DMS 273 (cell line): ENCODE results near the gene PHACTR3.
A peak's percentile ranks its signal among the peaks of the same experiment; 100 is the strongest.

Source experiments
- DNase-seq: peaks from one replicate; lab custom pipeline; 2025; ENCODE audit not compliant: unreplicated experiment; lab: John Stamatoyannopoulos, UW

PHACTR3 gene

DNA sequence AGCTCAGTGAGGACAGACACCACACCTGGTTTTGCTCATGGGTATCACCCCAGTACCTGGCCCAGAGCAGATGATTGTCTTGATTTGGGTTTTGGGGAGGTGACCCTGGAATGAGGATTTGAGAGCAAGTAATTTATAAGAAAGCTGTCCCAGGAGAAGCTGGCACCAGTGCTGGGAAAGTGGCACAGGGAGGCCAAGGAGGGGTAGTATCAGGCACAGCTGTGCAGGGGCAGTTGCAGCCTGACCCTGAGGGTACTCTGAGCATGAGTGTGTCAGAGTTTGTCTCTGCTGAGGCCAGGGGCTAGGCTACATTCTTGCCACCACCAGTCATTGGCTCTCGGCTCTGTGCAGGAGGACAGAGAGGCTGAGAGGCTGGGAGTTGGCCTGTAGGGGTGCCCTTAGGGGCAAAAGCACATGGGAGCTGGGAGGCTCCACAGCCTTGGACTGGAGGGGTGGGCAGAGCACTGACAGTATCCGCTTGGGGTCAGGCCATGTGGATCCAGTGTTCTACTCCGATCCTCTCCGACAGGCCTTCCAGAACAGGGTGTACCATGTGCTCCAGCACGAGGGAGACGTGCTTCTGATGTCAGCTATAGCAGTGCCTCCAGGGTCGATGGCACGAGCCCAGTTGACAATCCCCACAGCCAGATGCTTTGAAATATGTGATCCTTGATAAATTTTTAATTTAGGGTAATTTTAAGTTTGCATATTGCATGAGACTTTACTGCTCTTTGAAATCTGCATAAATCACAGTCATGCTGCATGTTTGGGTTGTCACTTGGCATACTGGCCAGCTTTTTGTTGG lies 121.3 kb downstream of the PHACTR3 start:
- no peak for DNase-seq

DNA sequence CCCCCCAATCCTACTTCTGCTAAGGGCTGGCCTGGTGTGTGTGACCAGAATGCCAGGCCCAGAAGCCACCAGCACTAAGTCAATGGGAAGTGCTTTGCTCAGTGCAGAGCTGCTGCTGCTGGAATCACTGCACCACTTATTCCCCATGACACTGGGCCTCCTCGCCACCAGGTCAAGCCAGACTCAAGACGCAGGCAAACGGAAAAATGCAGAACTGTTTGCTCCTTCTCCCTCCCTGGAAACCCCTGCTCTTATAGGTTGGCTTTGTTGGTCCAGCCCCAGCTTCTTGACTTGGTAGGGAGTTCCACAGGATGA lies 121.9 kb downstream of the PHACTR3 start:
- no peak for DNase-seq

DNA sequence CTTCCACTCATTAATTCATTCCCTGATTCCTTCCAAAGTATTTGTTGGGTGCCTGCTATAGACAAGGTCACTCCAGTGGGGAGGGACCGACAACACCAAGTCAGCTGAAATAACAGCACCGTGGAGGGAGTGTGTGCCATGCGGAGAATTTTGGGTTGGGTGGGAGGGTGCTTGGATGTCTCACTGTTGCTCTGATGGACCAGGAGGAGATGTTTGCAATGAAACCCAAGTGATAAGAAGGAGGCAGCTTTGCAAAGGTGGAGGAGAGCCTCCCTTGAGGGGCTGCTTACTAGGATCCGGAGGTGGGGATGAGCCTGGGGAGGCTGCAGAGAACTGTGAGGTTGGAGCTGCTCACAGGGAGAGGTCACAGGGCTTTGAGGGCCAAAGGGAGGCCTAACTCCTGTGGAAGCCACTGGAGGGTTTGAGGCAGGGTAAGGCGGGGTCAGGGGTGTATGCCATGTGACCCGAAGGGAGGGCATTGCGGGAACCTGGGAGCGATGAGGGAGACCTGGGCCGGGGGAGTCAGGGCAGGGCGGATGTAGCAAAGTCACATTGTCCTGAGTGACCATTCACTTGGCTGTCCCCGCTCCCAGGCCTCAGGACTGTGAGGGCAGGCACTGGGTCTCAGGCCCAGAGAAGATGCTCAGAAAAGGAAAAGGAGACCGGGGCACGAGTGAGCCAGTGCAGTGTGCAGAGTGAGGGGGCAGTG lies 124.5 kb downstream of the PHACTR3 start:
- DNase-seq, result no peak

DNA sequence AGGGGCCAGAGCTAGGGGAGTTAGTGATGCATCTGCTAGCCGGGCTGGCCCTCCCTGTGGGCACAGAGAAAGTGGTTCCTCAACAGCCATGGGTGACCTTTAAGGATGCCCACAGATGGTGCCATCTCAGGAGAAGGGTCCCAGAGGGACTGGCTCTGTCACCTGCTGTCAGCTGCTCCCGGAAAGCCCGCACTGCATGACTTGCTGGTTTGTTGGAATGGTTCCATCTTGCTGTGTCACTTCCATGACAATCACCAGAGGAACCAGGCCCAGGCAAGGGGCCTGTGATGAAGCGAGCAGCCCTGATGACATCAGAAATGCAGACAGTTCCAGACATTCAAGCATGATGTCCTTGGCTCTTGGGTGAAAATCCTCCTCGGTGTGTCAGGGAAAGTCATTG lies 125.2 kb downstream of the PHACTR3 start:
- no peak for DNase-seq

DNA sequence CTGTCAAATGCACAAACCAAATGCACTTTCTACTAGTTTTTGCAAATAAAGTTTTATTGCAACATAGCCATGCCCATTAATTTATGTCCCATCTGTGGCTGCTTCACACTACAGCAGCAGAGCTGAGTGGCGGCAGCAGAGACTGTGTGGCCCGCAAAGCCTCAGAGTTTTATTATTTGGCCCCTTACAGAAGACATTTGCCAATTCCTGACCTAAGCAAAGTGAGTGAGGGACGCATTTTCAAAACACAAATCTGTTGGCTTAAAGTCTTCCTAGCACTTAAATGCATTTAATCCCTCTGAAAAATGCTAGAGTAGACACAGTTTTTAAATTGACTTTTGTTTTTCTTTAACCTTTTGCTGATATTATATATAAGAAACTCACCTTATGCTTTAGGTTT lies 126.4 kb downstream of the PHACTR3 start:
- no peak for DNase-seq

DNA sequence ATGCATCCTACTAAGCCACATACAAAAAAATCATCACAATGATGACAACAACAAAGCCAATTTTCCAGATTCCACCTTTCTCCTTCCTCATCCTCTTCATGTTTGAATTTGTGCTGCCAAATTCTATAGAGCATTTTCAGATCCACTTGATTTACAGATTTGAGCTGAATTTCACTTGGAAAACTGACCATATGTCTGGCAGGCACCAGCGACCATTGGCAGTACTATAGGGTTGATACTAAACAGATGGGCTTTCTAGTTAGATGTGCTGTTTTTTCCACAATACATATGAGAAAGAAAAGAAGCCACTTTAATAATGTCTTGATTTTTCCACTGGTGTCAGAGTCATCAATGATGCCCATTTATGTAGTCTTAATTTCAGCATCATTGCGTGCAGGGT lies 127.0 kb downstream of the PHACTR3 start:
- no peak for DNase-seq

DNA sequence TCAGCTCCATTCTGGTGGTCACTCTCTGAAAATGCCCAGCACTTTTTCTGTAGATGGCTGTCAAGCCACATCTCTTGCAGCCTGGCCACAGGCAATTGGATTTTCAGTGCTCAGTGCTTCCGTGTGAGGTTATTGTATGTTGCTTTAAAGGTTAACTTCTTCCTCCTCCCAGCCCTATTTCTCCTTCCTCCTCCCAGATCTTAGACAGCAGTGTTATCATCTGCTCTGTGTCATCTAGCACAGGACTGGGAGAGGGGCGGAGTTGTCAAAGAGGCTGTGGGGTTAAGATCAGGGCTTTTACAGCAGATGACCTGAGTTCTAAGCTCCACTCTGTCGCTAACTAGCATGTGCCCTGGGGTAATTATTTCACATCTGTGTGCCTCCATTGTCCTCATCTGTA lies 129.0 kb downstream of the PHACTR3 start:
- DNase-seq, result no peak

DNA sequence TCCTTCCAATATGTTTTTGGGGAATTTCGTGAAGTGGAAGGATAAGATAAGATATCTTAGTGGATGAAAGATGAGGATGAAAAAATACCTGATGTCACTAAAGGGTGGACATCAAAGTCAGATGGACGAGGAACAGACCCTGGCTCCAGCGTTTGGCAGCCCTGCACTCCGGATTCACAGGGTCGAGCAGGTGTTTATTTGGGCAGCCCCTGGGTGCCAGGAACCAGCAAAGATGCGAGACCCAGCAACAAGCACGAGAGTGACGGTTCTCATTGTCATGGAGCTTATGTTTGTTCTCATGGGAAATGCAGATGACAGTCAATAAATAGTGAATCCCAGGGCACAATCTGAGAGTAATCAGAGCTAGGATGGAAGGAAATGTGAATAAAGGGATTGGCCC lies 131.1 kb downstream of the PHACTR3 start:
- no peak for DNase-seq

DNA sequence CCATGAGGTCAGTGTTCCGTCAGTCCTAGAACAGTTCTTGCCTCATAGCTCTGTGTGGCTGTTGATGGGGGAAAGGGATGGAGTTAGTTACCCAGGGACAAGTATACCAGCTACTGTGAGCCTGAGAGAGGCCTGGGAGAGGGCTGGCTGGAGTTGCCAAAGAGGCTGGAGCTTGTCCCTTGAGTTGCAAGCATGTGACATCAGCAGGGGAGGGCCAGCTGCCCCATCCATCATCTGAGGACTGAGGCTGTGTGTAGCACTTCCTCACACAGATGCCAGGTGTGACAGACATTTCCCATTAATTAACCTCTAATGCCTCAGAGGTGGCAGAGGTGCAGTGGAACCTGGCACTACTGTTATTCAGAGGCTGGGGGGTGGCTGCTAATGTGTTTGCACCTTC lies 131.6 kb downstream of the PHACTR3 start:
- DNase-seq, result peak; percentile 9

DNA sequence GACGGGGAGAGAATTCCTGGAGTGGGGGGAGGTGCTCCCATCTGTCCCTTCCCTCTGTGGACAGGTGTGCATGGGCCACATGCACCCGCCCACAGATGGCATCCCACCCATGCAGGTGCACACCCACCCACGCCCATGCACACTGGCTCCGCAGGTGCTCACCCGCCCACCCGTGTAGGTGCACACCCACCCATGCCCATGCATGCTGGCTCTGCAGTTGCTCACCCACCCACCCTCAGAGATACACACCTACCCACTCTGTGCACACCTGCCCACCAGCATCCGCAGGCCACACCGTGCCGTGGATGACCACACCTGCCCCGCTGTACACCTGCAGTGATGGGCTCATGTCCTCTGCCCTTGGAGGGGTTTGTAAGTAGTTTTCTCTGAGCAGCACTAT lies 132.0 kb downstream of the PHACTR3 start:
- DNase-seq, result no peak

DNA sequence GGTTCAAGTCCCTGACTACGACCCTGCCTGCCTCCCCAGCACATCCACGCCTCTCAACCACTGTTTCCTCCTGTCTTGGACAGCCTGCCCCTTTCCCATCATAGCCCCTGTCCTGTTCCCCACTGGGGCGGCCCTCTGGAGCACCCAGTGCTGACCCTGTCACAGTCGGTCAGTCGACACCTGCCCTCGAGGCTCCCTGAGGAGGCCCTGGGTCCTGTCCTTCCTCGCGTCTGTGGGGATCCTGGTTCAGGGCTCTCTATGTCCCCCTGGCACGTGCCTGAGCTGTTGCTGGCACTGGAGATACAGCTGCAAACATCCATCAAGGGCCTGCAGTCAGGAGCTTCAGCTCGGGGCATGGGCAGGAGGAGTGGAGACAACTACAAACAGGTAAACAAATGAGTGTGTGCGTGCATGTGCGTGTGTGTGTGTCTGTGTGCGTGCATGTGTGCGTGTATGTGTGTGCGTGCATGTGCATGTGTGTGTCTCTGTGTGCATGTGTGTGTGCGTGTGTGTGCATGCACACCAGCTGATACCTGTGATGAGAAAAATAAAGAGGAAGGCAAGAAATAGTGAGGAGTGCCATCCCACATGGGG lies 132.8 kb downstream of the PHACTR3 start:
- no peak for DNase-seq

DNA sequence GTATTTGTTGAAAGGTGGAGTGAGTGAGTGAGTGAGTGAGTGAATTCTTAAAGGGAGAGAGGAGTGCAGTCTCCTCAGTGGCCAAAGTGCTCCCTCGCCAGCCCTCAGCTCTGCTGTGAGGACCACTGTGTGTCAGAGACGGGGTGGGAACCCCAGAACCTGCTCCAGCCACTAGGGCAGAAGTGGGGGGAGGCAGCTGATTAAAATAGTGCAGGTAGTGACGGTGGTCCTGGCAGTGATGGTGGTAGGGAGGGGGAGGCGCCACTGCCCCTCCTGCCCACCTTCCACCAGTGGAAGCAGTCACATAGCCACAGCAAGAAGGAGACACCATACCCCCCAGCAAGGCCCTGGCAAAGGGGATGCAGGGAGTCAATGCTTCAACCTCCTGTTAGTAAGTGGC lies 133.5 kb downstream of the PHACTR3 start:
- DNase-seq, result no peak

DNA sequence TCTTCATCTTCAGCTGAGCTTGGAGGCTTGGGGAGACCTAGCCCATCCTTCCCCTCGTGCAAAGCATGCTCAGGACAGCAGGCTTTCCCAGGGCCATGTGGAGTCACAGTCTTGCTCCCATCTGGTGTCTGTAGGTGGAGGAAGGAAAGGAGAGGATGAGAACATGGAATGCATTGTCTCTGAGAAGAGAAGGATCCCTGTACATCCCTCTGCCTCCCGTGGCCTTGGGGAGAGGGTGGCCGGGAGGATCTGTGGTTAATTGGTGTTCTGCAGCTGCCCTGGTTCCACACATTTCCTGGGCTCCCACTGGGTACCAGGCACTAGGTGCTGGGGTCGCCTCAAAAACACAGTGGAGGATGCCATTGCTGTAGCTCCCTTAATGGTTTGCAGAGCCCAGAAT lies 134.5 kb downstream of the PHACTR3 start:
- no peak for DNase-seq

DNA sequence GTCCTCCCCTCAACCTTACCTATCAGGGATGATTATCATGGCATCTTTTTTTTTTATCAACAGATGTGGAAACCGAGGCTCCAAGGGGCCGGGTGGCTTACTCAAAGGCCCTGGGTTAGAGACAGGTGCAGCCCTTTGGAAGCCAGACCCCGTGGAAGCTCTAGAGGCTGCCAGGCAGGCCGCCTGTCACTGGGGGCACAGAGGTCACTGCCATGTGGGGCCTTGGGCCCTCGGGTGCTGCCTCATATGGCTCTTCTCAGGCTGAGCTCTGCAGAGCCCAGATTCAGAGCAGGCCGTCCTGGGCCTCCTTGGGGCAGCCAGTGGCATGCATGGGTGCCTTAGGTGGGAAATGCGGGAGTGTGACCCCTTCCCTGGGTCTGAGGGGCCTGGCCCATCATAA lies 136.3 kb downstream of the PHACTR3 start:
- DNase-seq, result no peak

DNA sequence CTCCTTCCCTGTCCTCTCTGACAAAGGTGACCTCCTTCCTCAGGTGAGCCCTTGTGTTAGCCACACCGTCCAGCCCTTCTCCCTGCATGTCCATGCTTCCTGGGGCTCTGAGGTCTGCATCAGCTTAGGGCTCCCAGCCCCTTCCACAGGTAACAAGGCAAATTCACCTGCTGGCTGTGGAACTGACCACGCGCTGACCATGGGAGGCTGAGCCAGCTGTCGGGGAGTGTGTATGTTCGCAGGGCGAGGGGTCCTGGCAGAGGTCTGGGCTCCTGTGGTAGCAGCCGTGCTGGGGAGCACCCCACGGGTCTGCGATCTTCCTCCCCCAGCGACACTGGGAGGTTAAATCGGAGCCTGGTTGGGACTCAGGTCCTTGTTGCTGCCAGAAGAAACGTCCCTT lies 136.7 kb downstream of the PHACTR3 start:
- DNase-seq, result no peak

DNA sequence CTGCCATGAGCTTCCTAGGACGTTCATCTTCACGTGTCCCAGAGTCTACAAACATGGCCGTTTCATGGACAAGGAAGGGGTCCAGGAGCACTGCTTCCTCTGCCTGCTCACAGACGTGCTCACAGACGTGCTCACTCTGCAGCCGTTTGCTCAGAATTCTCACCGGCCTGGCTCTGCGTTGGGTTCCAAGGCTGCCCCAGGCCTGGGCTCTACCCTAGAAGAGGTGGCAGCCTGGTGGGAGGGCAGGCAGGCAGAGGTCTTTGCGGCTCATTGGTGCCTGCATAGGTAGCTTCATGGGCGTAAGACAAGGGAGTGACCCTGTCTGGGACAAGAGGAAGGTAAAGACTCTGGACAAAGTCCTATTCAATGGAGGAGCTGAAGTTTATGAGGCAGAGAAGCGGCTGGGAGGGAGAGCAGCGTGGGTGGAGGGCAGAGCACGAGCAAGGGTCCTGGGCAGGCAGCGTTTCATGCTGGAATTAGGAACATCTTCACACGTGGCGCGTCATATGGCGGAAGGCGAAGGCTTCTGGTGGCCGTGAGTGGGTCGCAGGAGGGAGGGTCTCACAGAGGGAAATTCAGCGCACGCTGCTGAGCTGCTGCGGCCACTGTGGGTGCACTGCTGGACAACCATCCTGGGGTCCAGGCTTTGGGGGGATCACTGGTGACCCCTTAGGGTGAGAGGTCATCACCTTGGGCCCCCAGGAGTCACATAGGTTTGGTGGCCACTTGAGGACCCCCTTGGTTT lies 138.2 kb downstream of the PHACTR3 start:
- no peak for DNase-seq

DNA sequence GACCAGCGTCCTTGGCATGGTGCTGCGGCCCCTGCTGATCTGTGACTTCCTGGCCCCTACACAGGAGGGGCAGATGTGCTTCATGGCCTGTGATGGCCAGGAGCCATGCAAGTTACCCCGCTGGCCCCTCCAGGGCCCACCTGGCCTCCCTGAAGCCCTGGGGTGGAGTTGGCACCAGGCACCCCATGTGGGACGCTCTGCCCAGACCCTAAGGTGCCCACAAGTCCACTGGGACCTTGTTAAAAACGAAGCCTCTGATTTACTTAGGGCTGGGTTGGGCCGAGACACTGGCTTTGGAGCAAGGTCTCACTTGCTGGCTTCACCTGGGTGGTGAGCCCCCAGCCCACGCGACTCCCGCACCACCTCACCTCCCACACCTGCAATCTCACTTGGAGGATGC lies 139.0 kb downstream of the PHACTR3 start:
- no peak for DNase-seq

DNA sequence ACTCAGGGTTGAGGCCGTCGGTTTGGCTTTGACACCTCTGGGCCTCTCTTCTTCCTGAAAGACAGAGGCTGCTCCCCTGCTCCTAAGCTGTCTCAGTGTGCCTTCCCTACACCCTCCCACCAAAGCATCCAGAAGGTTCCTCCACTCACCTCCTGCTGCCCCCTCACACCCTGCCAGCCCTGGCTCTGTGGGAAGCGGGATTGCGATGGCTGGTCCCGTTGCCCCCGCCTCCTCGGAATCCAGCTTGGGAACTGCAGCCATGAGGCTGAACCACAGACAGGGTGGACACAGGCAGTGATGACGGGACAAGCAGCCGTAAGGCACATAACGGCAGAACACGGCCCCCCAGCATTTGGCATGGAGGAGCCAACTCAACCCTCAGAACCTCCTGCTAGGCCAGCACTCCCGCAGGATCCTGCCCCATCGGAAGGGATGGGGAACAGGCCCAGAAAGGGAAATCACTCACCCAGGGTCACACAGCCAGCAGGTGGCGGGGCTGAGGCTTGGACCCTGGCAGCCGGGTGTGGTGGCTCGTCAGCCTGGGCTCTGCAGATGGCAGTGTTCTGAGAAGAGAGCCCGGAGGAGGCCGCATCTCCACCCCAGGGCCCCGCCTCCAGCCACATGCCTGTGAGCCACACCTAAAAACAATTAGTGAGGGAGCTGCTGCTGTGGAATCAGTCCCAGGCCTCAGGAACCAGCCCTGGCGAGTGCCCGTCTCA lies 139.6 kb downstream of the PHACTR3 start:
- peak; percentile 67 for DNase-seq

DNA sequence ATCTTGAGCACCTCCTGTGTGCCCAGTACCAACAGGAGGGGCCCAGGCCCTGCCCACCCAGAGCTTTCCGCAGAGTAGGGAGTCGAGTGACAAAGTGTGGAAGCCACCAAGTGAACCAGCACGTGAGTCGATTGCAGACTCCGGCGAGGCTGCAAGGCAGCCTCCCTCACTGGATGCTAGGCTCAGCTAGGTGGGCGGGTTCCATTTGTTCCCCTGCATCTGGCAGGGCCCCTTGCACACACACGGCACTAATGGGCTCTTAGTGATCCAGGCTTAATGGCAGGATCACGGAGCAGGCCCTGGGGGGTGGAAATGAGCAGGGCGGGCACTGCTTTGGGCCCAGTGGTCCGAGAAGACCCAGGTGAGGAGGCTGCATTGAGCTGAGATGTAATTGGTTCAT lies 140.4 kb downstream of the PHACTR3 start:
- DNase-seq, result no peak

DNA sequence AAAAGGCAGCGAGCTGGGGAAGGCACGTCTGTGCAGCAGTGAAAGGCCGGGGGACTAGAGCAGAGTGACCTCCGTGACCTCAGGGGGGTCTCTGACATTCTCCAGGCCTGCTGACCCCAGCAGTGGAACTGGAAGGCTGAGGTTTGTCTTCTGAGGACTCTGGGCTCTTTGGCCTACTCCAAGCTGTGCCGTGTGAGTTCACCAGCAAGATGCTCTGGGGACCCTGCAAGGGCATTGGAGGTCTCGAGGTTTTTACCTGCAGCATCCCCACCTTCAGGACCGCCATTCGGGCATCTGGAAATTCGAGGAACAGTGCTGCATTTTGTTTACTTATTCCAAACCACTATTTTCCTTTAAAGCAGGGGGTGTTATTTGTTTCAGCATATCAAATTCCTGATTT lies 140.9 kb downstream of the PHACTR3 start:
- DNase-seq, result no peak

DNA sequence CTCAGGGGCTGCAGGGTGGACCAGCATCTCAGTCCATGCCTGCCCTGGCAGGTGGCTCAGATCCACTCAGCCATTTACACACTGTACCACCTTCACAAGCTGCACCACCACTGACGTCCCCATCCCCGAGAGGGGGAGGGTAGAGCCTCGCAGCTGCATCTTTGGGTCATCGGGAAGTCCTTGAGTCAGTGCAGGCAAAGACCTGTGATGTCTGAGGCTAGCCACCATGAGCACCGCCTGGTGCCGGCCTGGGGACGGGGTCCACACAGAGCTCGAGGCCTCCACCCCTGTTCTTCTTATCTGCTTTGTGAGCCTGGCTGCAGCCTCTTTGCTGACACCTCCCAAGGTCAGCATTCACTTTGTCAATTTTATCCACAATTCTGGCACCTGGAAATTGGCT lies 141.4 kb downstream of the PHACTR3 start:
- no peak for DNase-seq
